ENCODE data around the gene AK8.
"Not testable (repeated sequence)": the region's sequence is repeated elsewhere in the genome, so short reads cannot be mapped to it uniquely, and the experiment has no call there.

Gene AK8

DNA sequence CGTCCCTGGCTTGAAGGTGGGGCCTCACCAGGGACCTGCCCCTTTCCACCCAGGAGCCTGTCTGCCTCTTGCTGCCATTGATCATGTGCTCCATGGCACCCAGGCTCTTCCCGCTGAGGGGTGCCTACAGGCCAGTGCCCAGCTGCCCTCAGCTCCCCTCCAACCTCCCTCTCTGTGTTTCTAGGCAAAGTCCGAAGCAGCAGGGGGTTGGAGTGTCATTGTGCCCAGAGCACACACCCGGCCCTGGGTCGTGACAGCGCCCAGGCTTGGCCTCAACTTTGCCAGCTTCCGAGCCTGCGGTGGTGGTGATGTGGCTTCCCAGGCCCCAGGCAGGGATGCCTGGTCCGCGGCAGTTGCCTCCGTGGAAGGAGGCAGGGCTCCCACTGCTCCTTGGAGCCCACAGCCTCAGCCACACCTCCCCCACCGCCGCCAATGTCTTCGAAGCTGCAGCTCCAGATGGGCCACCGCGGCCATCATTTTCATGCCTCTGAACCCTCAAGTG, 155.5 kb downstream of the AK8 start:
- Histone ChIP-seq H2AFZ (no peak overlapping the region), H3K27ac (no peak overlapping the region), H3K27me3 (ENCODE audit: control insufficient read depth, insufficient read depth, low read length) (no peaks in the 10 kb centered on the region), H3K79me2 (no peaks in the 10 kb centered on the region), H3K4me2 (ENCODE audit: low read length) (no peak overlapping the region), H3K9me3 (ENCODE audit: control insufficient read depth, low read length) (no peaks in the 10 kb centered on the region), H3K4me1 (no peaks in the 10 kb centered on the region), H3K36me3 (ENCODE audit: control insufficient read depth, insufficient read depth, low read length) (no peaks in the 10 kb centered on the region), H3K9ac (no peak overlapping the region), H3K4me3 (ENCODE audit: low read depth, low read length) (no peak overlapping the region)
- no peak for TF ChIP-seq CTCF (IDR thresholded peaks at IDR 0.05)

DNA sequence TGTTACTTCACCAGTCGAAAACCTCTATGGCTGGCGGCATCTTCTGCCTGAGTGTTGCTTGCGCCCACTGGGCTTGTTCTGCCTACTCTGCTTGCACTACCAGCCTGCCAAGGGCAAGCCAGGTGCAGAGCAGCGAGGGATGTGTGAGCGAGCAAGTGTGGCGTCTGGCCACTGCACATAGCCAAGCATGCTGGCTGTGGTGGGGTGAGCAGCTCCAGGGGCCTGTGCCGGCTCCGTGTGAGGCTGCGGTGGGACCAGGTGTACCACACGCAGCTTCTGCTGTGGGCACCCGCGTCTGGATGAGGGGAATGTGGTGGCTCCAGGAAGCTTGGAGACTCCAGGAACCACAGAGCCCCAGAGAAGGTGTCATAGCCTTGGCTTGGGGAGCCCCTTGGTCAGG, 156.4 kb downstream of the AK8 start:
- no peaks in the 10 kb centered on the region for H3K79me2 ChIP-seq
- no peak overlapping the region for H3K4me2 ChIP-seq (ENCODE audit: low read length)
- no peak overlapping the region for H3K27ac ChIP-seq
- no peak overlapping the region for H3K4me3 ChIP-seq (ENCODE audit: low read depth, low read length)
- no peaks in the 10 kb centered on the region for H3K9me3 ChIP-seq (ENCODE audit: control insufficient read depth, low read length)
- TF ChIP-seq CTCF (IDR thresholded peaks at IDR 0.05) = no peak
- no peaks in the 10 kb centered on the region for H3K4me1 ChIP-seq
- H3K27me3 ChIP-seq (ENCODE audit: control insufficient read depth, insufficient read depth, low read length) = no peaks in the 10 kb centered on the region
- no peaks in the 10 kb centered on the region for H3K36me3 ChIP-seq (ENCODE audit: control insufficient read depth, insufficient read depth, low read length)
- H2AFZ ChIP-seq = no peak overlapping the region
- no peak overlapping the region for H3K9ac ChIP-seq

GRCh38 chr9:132718381-132718928, 159.6 kb downstream of the AK8 start:
- H3K4me3 ChIP-seq (ENCODE audit: low read depth, low read length); H3K9me3 ChIP-seq (ENCODE audit: control insufficient read depth, low read length); H2AFZ ChIP-seq; H3K4me2 ChIP-seq (ENCODE audit: low read length); H3K36me3 ChIP-seq (ENCODE audit: control insufficient read depth, insufficient read depth, low read length); H3K9ac ChIP-seq; H3K4me1 ChIP-seq; H3K79me2 ChIP-seq; H3K27me3 ChIP-seq (ENCODE audit: control insufficient read depth, insufficient read depth, low read length); H3K27ac ChIP-seq: not testable (repeated sequence)

- no peaks in the 10 kb centered on the region for H3K79me2 ChIP-seq
- TF ChIP-seq CTCF (IDR thresholded peaks at IDR 0.05) = no peak
- no peaks in the 10 kb centered on the region for H3K27me3 ChIP-seq (ENCODE audit: control insufficient read depth, insufficient read depth, low read length)
These were observed 160.6 kb downstream of the AK8 start for GRCh38 chr9:132717326-132717945.

DNA sequence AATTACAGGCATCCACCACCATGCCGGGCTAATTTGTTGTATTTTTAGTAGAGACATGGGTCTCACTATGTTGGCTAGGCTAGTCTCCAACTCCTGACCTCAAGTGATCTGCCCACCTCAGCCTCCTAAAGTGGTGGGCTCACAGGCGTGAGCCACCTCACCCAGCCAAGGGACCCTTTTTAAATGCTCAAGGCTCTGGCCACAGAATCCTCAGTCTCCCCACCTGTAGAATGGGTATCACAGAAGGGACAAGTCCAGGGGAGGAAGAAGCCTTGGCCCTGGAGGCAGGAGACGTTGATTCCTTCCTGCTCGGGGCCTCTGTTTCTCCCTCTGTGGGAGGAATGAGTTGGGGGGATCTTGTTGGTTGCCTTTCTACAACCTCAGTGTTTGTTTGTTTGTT, 162.1 kb downstream of the AK8 start:
- Histone ChIP-seq H3K9ac (no peak overlapping the region), H3K27ac (no peak overlapping the region), H3K36me3 (ENCODE audit: control insufficient read depth, insufficient read depth, low read length) (no peaks in the 10 kb centered on the region), H3K4me3 (ENCODE audit: low read depth, low read length) (no peak overlapping the region), H3K9me3 (ENCODE audit: control insufficient read depth, low read length) (no peaks in the 10 kb centered on the region), H2AFZ (no peak overlapping the region), H3K79me2 (no peaks in the 10 kb centered on the region), H3K27me3 (ENCODE audit: control insufficient read depth, insufficient read depth, low read length) (no peaks in the 10 kb centered on the region), H3K4me2 (ENCODE audit: low read length) (no peak overlapping the region), H3K4me1 (no peaks in the 10 kb centered on the region)
- TF ChIP-seq CTCF (IDR thresholded peaks at IDR 0.05) = no peak

More at GRCh38 chr9:132717326-132717945, 160.6 kb downstream of the AK8 start:
- no peak overlapping the region for H3K27ac ChIP-seq
- no peak overlapping the region for H2AFZ ChIP-seq
- H3K9ac ChIP-seq = no peak overlapping the region
- no peaks in the 10 kb centered on the region for H3K4me1 ChIP-seq
- H3K4me3 ChIP-seq (ENCODE audit: low read depth, low read length) = no peak overlapping the region
- no peaks in the 10 kb centered on the region for H3K36me3 ChIP-seq (ENCODE audit: control insufficient read depth, insufficient read depth, low read length)
- no peaks in the 10 kb centered on the region for H3K9me3 ChIP-seq (ENCODE audit: control insufficient read depth, low read length)
- H3K4me2 ChIP-seq (ENCODE audit: low read length) = no peak overlapping the region

All from parathyroid adenoma (tissue), 2 donors.